Cardiac muscle cell (in vitro differentiated cells and primary cell): ENCODE results near the gene OCEL1. TPM values are rescaled to one million over a fixed set of nuclear protein-coding genes. Genes with fewer than 3 reads are reported as not detected.

Experiments used
- DNase-seq, 2 donors: peaks; one replicate each; pipeline versions ENCODE4 v3.0.0 to v3.0.0-alpha.2; 2010 to 2017; ENCODE audit warnings: low read depth in 1 of 2, low spot score in 1 of 2
- H3K27ac ChIP-seq: fragments of 200-600 bp; sonication (generic); 2 replicates; pipeline ENCODE4 v1.5.1; 2016
- H3K27me3 ChIP-seq: fragments of 200-600 bp; sonication (generic); 2 replicates; pipeline ENCODE4 v1.6.0; 2016; ENCODE audit warnings: control low read depth
- H3K36me3 ChIP-seq: fragments of 200-600 bp; sonication (generic); 2 replicates; pipeline ENCODE4 v1.5.1; 2016; ENCODE audit warnings: control low read depth
- H3K4me1 ChIP-seq: fragments of 200-600 bp; sonication (generic); 2 replicates; pipeline ENCODE4 v1.8.1; 2017; ENCODE audit warnings: low read depth, mild to moderate bottlenecking, mixed run types
- H3K4me3 ChIP-seq: fragments of 200-600 bp; sonication (generic); 2 replicates; pipeline ENCODE4 v1.5.1; 2016; ENCODE audit warnings: mild to moderate bottlenecking
- H3K9me3 ChIP-seq: fragments of 200-600 bp; sonication (generic); 2 replicates; pipeline ENCODE4 v1.5.1; 2017; ENCODE audit warnings: low read depth, mild to moderate bottlenecking, control low read depth
- CTCF ChIP-seq: IDR thresholded peaks from 2 replicates; pipeline ENCODE4 v1.5.1; 2012; ENCODE audit warnings: low read depth, mild to moderate bottlenecking, low read length
- polyA plus RNA-seq: library from polyadenylated mRNA; unstranded; fragments of >200 nt; fragmentation: Nextera tagmentation; extraction: Ambion mirVana; gene quantifications from 2 replicates; pipeline ENCODE4 v1.2.1, GENCODE V29; 2016
- total RNA-seq: library from RNA; depleted of rRNA; stranded (reverse); fragments of >200 nt; gene quantifications from 2 replicates; pipeline ENCODE4 v1.2.3, GENCODE V29; 2016

The OCEL1 gene
- total RNA-seq (9.3 and 14.5 TPM in 2 replicates), polyA plus RNA-seq (31.3 and 42.5 TPM in 2 replicates)

DNA sequence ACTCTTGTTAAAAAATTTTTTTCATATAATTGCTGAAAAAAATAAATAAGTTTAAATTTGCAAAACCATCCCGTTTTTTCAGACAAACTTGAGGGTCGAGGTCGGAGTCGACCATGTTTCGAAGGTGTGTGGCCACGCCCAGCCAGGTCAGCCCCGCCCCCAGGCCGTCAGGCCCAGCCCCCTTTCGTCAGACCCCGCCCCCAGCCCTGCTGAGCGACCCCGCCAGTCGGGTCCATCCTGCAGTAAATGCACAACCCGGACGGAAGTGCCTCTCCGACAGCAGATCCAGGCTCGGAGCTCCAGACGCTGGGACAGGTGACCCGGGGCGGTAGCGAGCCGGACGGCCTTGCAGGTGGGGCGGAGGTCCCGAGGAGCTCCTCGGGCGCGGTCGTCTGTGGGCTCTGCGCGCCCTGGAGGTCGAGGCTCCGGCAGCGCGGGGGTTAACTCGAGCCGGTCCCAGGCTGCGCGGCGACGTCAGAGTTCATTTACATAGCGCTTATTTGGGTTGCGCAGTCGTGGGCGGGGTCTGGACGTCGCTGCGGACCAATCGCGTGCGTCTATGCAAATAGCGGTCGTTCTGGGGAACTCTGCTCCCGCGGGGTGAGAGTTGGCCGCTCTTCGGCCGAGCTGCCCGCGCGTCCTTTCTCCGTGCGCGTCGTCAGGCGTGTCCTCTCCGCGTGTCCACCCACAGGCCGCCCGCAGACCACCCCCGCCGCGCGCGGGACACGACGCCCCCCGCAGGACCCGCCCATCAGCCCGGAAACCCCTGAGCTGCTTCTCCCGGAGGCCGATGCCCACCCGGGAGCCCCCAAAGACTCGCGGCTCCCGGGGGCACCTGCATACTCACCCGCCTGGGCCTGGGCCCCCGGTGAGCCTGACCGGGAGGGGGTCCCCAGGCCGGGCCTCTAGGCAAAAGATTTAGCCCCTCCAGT is at the start of gene OCEL1:
TSS of gene OCEL1 (plus strand) at position 225 of the 932 bp plus-strand sequence. CDS start at position 247, 22 bp downstream.
- Histone ChIP-seq H3K4me3 (peak within 1 kb of the TSS; percentile 48), H3K4me1 (no peaks in the 10 kb centered on the region), H3K27ac (peak within 1 kb of the TSS; percentile 77), H3K36me3 (no peaks in the 10 kb centered on the region), H3K9me3 (no peaks in the 10 kb centered on the region), H3K27me3 (no peaks in the 10 kb centered on the region)
- DNase-seq = peak; percentile 99 to 100
- no peak for TF ChIP-seq CTCF

GRCh38 chr19:17178291-17178690 is 47.7 kb upstream of the OCEL1 start:
- Histone ChIP-seq H3K27ac (no peak overlapping the region), H3K4me1 (no peaks in the 10 kb centered on the region), H3K27me3 (no peaks in the 10 kb centered on the region), H3K9me3 (no peaks in the 10 kb centered on the region), H3K4me3 (no peak overlapping the region), H3K36me3 (no peaks in the 10 kb centered on the region)
- TF ChIP-seq CTCF = no peak
- DNase-seq = no peak

- Histone ChIP-seq H3K36me3 (no peaks in the 10 kb centered on the region), H3K9me3 (no peaks in the 10 kb centered on the region), H3K4me3 (no peak overlapping the region), H3K27ac (no peak overlapping the region), H3K27me3 (no peaks in the 10 kb centered on the region), H3K4me1 (no peaks in the 10 kb centered on the region)
- no peak for TF ChIP-seq CTCF
- DNase-seq = no peak
Measured at GRCh38 chr19:17180997-17181702, 44.9 kb upstream of the OCEL1 start.

- Histone ChIP-seq H3K4me3 (no peak overlapping the region), H3K9me3 (no peaks in the 10 kb centered on the region), H3K36me3 (peaks cover 4% of the 10 kb centered on the region), H3K4me1 (no peaks in the 10 kb centered on the region), H3K27ac (no peak overlapping the region), H3K27me3 (no peaks in the 10 kb centered on the region)
- TF ChIP-seq CTCF = peak; percentile 2
- no peak for DNase-seq
Measured at GRCh38 chr19:17183271-17183761, 42.7 kb upstream of the OCEL1 start.

GRCh38 chr19:17183858-17184321 is 42.1 kb upstream of the OCEL1 start:
- no peaks in the 10 kb centered on the region for H3K9me3 ChIP-seq
- H3K4me3 ChIP-seq = no peak overlapping the region
- H3K36me3 ChIP-seq = peaks cover 4% of the 10 kb centered on the region
- H3K4me1 ChIP-seq = no peaks in the 10 kb centered on the region
- no peak for DNase-seq
- H3K27me3 ChIP-seq = no peaks in the 10 kb centered on the region
- no peak overlapping the region for H3K27ac ChIP-seq
- TF ChIP-seq CTCF = no peak
